C1 segment of cervical spinal cord (tissue), 14 donors: Measurements from ENCODE around the gene ZBTB17.
A peak's percentile ranks its signal among the peaks of the same experiment; 100 is the strongest.

Experiments
- DNase-seq, 14 donors: peaks; one replicate each; lab custom pipeline; 2025; lab: John Stamatoyannopoulos, UW

Gene ZBTB17

GRCh38 chr1:15961492-15961891 is 14.4 kb downstream of the ZBTB17 start:
- DNase-seq: no peak

GRCh38 chr1:15960808-15961207 is 15.1 kb downstream of the ZBTB17 start:
- DNase-seq: no peak

- DNase-seq: no peak
These were observed 16.0 kb downstream of the ZBTB17 start for GRCh38 chr1:15959827-15960446.

- DNase-seq: no peak
These were observed 16.5 kb downstream of the ZBTB17 start for GRCh38 chr1:15959424-15959823.

GRCh38 chr1:15958793-15959192 is 17.1 kb downstream of the ZBTB17 start:
- no peak for DNase-seq

- DNase-seq: no peak
These were observed 17.8 kb downstream of the ZBTB17 start for GRCh38 chr1:15958111-15958510.

GRCh38 chr1:15957221-15958095 is 18.4 kb downstream of the ZBTB17 start:
- no peak for DNase-seq

GRCh38 chr1:15956150-15956549 is 19.8 kb downstream of the ZBTB17 start:
- DNase-seq: no peak

- no peak for DNase-seq
These were observed 20.3 kb downstream of the ZBTB17 start for GRCh38 chr1:15955552-15955951.

GRCh38 chr1:15954316-15954715 is 21.6 kb downstream of the ZBTB17 start:
- DNase-seq: no peak

GRCh38 chr1:15953791-15954241 is 22.1 kb downstream of the ZBTB17 start:
- DNase-seq: no peak

- no peak for DNase-seq
These were observed 22.6 kb downstream of the ZBTB17 start for GRCh38 chr1:15953294-15953771.

- DNase-seq: peak in 1 of 14 donors; percentile 32
These were observed 23.3 kb downstream of the ZBTB17 start for GRCh38 chr1:15952317-15953258.

- DNase-seq: no peak
These were observed 24.4 kb downstream of the ZBTB17 start for GRCh38 chr1:15951341-15952153.

- no peak for DNase-seq
These were observed 25.1 kb downstream of the ZBTB17 start for GRCh38 chr1:15950763-15951295.

GRCh38 chr1:15950302-15950701 is 25.6 kb downstream of the ZBTB17 start:
- no peak for DNase-seq

GRCh38 chr1:15949453-15950245 is 26.3 kb downstream of the ZBTB17 start:
- DNase-seq: peak in 10 of 14 donors; percentile 24 to 82 (median 33)

- DNase-seq: no peak
These were observed 27.1 kb downstream of the ZBTB17 start for GRCh38 chr1:15948595-15949452.
